Measurements from ENCODE around the gene LENEP. TPM values are rescaled to one million over a fixed set of nuclear protein-coding genes. Genes with fewer than 3 reads are reported as not detected.
"Not testable (repeated sequence)": the region's sequence is repeated elsewhere in the genome, so short reads cannot be mapped to it uniquely, and the experiment has no call there.

The LENEP gene
- total RNA-seq, 4 donors from 2014 or later: not detected

DNA sequence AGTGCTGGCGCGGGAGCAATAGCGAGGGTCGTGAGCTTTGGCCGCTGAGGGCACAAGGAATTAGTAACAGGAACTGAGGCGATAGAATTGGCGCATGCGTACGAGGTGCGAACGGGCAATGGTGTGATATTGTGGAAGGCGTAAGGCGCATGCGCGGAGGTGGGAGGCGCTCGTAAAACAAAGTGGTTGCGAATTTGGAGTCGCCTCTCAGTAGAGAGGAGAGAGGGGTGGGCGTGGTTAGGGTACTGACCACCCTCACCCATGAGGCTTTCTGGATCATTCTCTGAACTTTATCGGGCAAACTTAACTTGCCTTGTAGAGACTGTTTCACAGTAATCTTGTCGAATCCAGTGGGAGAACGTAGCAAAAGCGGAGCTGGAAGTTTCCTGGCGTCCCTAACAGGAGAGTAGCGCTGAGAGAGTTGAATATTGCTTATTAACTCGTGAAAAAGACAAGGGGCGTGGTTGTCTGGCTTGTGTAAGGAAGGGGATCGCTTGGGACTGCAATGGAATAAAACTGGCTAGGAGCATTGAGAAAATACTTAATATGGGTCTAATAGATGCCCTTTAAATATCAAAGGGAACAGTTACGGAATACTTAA, 18.5 kb upstream of the LENEP start:
- Histone ChIP-seq H3K27ac (peak overlapping the region; percentile 81 to 98 (median 95)), H3K27me3 (no peaks in the 10 kb centered on the region), H3K4me1 (peaks cover 33 to 44% of the 10 kb centered on the region in 2 donors), H3K9me3 (no peaks in the 10 kb centered on the region), H3K4me3 (replicated peaks in 1 of 3) (peak overlapping the region; percentile 11 to 51 (median 16)), H3K36me3 (no peaks in the 10 kb centered on the region)
- intact Hi-C loops (cut with DNase I): loop anchor here (5.0 kb wide), 1 partner anchor 77 kb away; the partner anchor contains the start of gene ADAM15
- DNase-seq: peak; percentile 96 to 97
- TF ChIP-seq, protein P1, sequence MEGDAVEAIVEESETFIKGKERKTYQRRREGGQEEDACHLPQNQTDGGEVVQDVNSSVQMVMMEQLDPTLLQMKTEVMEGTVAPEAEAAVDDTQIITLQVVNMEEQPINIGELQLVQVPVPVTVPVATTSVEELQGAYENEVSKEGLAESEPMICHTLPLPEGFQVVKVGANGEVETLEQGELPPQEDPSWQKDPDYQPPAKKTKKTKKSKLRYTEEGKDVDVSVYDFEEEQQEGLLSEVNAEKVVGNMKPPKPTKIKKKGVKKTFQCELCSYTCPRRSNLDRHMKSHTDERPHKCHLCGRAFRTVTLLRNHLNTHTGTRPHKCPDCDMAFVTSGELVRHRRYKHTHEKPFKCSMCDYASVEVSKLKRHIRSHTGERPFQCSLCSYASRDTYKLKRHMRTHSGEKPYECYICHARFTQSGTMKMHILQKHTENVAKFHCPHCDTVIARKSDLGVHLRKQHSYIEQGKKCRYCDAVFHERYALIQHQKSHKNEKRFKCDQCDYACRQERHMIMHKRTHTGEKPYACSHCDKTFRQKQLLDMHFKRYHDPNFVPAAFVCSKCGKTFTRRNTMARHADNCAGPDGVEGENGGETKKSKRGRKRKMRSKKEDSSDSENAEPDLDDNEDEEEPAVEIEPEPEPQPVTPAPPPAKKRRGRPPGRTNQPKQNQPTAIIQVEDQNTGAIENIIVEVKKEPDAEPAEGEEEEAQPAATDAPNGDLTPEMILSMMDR (IDR thresholded peaks at IDR 0.05): peak in 1 of 6 experiments; percentile 5
- TF ChIP-seq POLR2A (IDR thresholded peaks at IDR 0.05): peak in 1 of 2 donors; percentile 84
- 0 to 1% methylated on average over 30 of the region's 30 CpGs for WGBS, 2 donors

DNA sequence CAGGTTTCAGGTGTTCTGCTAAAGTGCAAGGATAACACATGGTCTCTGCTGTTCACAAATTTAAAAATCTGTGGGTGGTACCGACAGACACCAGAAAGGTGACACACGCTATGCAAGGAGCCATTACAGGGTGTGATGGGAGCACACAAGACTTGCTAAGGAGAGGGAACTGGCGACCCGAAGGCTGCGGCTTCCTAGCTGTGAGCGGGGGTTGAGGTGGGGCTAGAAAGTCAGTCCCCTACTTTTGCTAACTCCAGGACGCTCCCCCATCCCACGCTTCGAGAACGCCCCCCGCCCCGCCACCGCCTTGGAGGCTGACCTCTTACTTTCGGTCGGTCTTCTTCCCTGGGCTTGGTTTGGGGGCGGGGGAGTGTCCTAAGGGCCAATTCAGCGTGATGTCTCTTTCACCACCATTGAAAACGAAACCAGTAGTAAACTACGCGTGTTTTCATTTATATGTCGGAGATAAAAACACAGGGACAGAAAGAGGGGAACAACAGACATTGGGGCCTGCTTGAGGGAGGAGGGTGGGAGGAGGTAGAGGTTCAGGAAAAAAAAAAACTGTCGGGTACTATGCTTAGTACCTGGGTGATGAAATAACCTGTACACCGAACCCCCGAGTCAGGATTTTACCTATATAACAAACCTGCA, 17.9 kb upstream of the LENEP start:
- TF ChIP-seq, protein P1 (IDR thresholded peaks at IDR 0.05): no peak
- no peak for TF ChIP-seq POLR2A (IDR thresholded peaks at IDR 0.05)
- no peaks in the 10 kb centered on the region for H3K9me3 ChIP-seq
- intact Hi-C loops (cut with DNase I): no loop called here
- WGBS, 2 donors: 0 to 1% methylated on average over 24 of the region's 24 CpGs
- peak; percentile 63 to 66 for DNase-seq
- peaks cover 26 to 38% of the 10 kb centered on the region in 2 donors for H3K4me1 ChIP-seq
- H3K36me3 ChIP-seq: no peaks in the 10 kb centered on the region
- H3K4me3 ChIP-seq (replicated peaks in 1 of 3): peak overlapping the region; percentile 11 to 51 (median 16)
- H3K27ac ChIP-seq: peak overlapping the region; percentile 81 to 98 (median 95)
- no peaks in the 10 kb centered on the region for H3K27me3 ChIP-seq

DNA sequence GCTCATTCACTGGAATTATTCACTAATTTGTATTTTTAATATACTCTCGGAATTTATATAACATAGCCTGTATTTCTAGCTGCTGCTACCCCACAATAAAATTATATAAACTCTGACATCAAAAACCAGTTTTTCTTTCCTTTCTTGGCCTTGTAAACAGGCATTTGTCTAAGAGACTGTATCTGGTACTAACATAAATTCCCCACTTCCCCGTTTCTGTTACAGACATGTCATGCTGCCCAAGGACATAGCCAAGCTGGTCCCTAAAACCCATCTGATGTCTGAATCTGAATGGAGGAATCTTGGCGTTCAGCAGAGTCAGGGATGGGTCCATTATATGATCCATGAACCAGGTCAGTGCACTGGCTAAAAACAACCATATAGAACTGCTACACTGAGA, 15.6 kb upstream of the LENEP start:
- H3K9me3 ChIP-seq; H3K27ac ChIP-seq; H3K36me3 ChIP-seq; intact Hi-C loops (cut with DNase I); H3K27me3 ChIP-seq; DNase-seq; H3K4me3 ChIP-seq (replicated peaks in 1 of 3): not testable (repeated sequence)
- whole genome bisulfite sequencing, 2 donors: 86 to 90% methylated on average over 3 of the region's 3 CpGs
- H3K4me1 ChIP-seq: peaks cover 4 to 20% of the 10 kb centered on the region in 2 donors

DNA sequence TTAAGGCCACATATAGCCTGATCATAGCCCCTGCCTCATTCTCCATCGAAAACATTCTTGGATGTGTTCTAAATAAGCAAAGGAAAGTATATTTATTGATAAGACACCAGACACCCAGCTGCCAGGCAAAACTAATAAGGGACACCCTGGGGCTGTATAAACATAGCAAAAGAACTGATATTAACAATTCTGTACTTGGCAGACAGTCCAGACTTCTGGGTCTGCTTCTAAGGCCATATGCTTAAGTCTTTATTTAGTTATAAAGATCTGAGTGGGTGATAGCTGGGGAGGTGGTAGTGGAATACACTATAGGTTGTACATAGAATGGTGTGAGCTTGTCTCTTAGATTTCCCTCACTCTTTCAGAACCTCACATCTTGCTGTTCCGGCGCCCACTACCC, 15.0 kb upstream of the LENEP start:
- DNase-seq: no peak
- Histone ChIP-seq H3K27me3 (no peaks in the 10 kb centered on the region), H3K4me3 (replicated peaks in 1 of 3) (no peak overlapping the region), H3K9me3 (no peaks in the 10 kb centered on the region), H3K36me3 (no peaks in the 10 kb centered on the region), H3K27ac (no peak overlapping the region), H3K4me1 (peaks cover 0 to 15% of the 10 kb centered on the region in 2 donors)
- WGBS, 2 donors: 90 to 97% methylated on average over 3 of the region's 3 CpGs
- no peak for TF ChIP-seq POLR2A (IDR thresholded peaks at IDR 0.05)
- TF ChIP-seq, protein P1 (IDR thresholded peaks at IDR 0.05): no peak
- intact Hi-C loops (cut with DNase I): no loop called here

DNA sequence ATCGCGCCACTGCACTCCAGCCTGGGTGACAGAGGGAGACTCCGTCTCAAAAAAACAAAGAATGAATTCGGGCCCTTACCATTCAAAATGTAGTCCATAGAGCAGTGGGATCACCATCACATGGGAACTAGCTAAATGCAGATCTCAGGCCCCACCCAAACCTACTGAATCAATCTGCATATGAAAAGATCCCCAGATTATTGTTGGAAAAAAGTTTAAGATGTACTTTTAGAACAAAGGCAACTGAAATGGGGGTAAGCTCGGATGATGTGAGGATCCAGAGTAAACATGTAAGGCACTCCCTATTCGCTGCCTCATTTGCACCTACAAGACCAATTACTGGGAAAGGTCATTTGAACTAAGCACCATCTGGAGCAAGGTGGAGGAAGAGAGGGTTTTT, 11.0 kb upstream of the LENEP start:
- TF ChIP-seq POLR2A (IDR thresholded peaks at IDR 0.05): no peak
- TF ChIP-seq, protein P1 (IDR thresholded peaks at IDR 0.05): no peak
- intact Hi-C loops (cut with DNase I): no loop called here

More for the DNA sequence above, 11.0 kb upstream of the LENEP start:
- Histone ChIP-seq H3K36me3 (no peaks in the 10 kb centered on the region), H3K27ac (no peak overlapping the region), H3K4me1 (peaks cover 15 to 20% of the 10 kb centered on the region in 2 donors), H3K4me3 (replicated peaks in 1 of 3) (peak overlapping the region in 1 of 3 donors; percentile 19), H3K27me3 (no peaks in the 10 kb centered on the region), H3K9me3 (no peaks in the 10 kb centered on the region)
- WGBS, 2 donors: 66% methylated on average over 6 of the region's 6 CpGs
- no peak for DNase-seq
